Measurements from ENCODE around the gene TOP2B.

DNA sequence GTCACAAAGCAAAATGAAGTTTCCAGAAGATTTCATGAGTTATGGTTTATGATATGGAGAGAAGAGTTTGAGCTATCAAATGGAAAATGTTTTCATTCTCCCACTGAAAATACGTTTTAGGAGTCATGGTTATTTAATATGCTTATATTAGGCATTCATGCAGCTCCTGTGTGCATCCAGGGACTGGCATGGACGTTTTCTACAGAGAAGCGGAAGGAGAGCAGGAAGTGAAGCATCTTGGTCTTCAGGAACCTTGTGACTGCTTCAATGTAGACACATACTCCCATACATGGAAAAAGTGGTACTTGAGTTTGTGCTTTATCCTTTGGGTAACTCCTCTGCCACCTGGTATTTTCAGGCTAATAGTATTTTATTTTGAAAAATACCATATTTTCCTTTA, 43.3 kb upstream of the TOP2B start:
- TF ChIP-seq, protein P1, sequence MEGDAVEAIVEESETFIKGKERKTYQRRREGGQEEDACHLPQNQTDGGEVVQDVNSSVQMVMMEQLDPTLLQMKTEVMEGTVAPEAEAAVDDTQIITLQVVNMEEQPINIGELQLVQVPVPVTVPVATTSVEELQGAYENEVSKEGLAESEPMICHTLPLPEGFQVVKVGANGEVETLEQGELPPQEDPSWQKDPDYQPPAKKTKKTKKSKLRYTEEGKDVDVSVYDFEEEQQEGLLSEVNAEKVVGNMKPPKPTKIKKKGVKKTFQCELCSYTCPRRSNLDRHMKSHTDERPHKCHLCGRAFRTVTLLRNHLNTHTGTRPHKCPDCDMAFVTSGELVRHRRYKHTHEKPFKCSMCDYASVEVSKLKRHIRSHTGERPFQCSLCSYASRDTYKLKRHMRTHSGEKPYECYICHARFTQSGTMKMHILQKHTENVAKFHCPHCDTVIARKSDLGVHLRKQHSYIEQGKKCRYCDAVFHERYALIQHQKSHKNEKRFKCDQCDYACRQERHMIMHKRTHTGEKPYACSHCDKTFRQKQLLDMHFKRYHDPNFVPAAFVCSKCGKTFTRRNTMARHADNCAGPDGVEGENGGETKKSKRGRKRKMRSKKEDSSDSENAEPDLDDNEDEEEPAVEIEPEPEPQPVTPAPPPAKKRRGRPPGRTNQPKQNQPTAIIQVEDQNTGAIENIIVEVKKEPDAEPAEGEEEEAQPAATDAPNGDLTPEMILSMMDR (IDR thresholded peaks at IDR 0.05; ENCODE audit: low read depth, low read length, poor library complexity, severe bottlenecking), result no peak
- no peak for TF ChIP-seq EZH2phosphoT487 (IDR thresholded peaks at IDR 0.05; ENCODE audit: borderline replicate concordance, low read length)

Measured in DOHH2 (cell line).